ENCODE data around the gene KCNIP4.

GRCh38 chr4:21879187-21879586 is 69.4 kb downstream of the KCNIP4 start:
- TF ChIP-seq CTCF (IDR thresholded peaks at IDR 0.05): no peak
- no peak for TF ChIP-seq POLR2A (IDR thresholded peaks at IDR 0.05)
